ENCODE measurements around the gene PFKFB3.

Gene PFKFB3

GRCh38 chr10:6221192-6221940 is 18.6 kb downstream of the PFKFB3 start:
- no peak for DNase-seq
- H4K20me1 ChIP-seq (ENCODE audit: insufficient read depth, low read length): no peaks in the 10 kb centered on the region
- no peak for TF ChIP-seq EZH2phosphoT487 (IDR thresholded peaks at IDR 0.05; ENCODE audit: low read length)
- TF ChIP-seq CTCF (IDR thresholded peaks at IDR 0.05; ENCODE audit: low read length): no peak
- TF ChIP-seq EZH2 (optimal IDR thresholded peaks at IDR 0.05; ENCODE audit: low read depth, low read length): no peak
- no peaks in the 10 kb centered on the region for H3K4me1 ChIP-seq (ENCODE audit: low read length)
- H3K27me3 ChIP-seq (replicated peaks; ENCODE audit: insufficient read depth, low read length): no peaks in the 10 kb centered on the region
- H3K27ac ChIP-seq (ENCODE audit: low read length): no peak overlapping the region
- H3K9ac ChIP-seq (ENCODE audit: low read length): no peak overlapping the region
- H2AFZ ChIP-seq (ENCODE audit: low read length): no peak overlapping the region
- no peaks in the 10 kb centered on the region for H3K79me2 ChIP-seq (ENCODE audit: low read length)
- H3K9me3 ChIP-seq (replicated peaks; ENCODE audit: insufficient read depth, low read length): no peaks in the 10 kb centered on the region
- no peak overlapping the region for H3K4me2 ChIP-seq (ENCODE audit: low read depth, low read length)
- no peaks in the 10 kb centered on the region for H3K36me3 ChIP-seq (replicated peaks; ENCODE audit: insufficient read depth, low read length)
- no peaks in the 10 kb centered on the region for H3F3A ChIP-seq (ENCODE audit: insufficient read depth, low read length)
- no peaks in the 10 kb centered on the region for H3K9me2 ChIP-seq (replicated peaks; ENCODE audit: insufficient read depth, low read length)
- no peak overlapping the region for H3K4me3 ChIP-seq (ENCODE audit: low read length)

- Histone ChIP-seq H3K9me2 (replicated peaks; ENCODE audit: insufficient read depth, low read length) (no peaks in the 10 kb centered on the region), H3K36me3 (replicated peaks; ENCODE audit: insufficient read depth, low read length) (no peaks in the 10 kb centered on the region), H3K4me2 (ENCODE audit: low read depth, low read length) (no peak overlapping the region), H3K9ac (ENCODE audit: low read length) (no peak overlapping the region), H3K4me3 (ENCODE audit: low read length) (no peak overlapping the region), H3K27ac (ENCODE audit: low read length) (no peak overlapping the region), H3K4me1 (ENCODE audit: low read length) (no peaks in the 10 kb centered on the region), H3K9me3 (replicated peaks; ENCODE audit: insufficient read depth, low read length) (no peaks in the 10 kb centered on the region), H3K27me3 (replicated peaks; ENCODE audit: insufficient read depth, low read length) (no peaks in the 10 kb centered on the region), H3F3A (ENCODE audit: insufficient read depth, low read length) (no peaks in the 10 kb centered on the region), H3K79me2 (ENCODE audit: low read length) (no peaks in the 10 kb centered on the region), H2AFZ (ENCODE audit: low read length) (no peak overlapping the region), H4K20me1 (ENCODE audit: insufficient read depth, low read length) (no peaks in the 10 kb centered on the region)
- no peak for TF ChIP-seq EZH2 (optimal IDR thresholded peaks at IDR 0.05; ENCODE audit: low read depth, low read length)
- no peak for DNase-seq
Observed at GRCh38 chr10:6221971-6222751, 19.4 kb downstream of the PFKFB3 start.

- no peaks in the 10 kb centered on the region for H3K79me2 ChIP-seq (ENCODE audit: low read length)
- no peaks in the 10 kb centered on the region for H3F3A ChIP-seq (ENCODE audit: insufficient read depth, low read length)
- DNase-seq: no peak
- H3K4me1 ChIP-seq (ENCODE audit: low read length): no peaks in the 10 kb centered on the region
- H3K4me3 ChIP-seq (ENCODE audit: low read length): no peak overlapping the region
- no peaks in the 10 kb centered on the region for H4K20me1 ChIP-seq (ENCODE audit: insufficient read depth, low read length)
- no peak overlapping the region for H2AFZ ChIP-seq (ENCODE audit: low read length)
- H3K9me3 ChIP-seq (replicated peaks; ENCODE audit: insufficient read depth, low read length): no peaks in the 10 kb centered on the region
- no peak overlapping the region for H3K4me2 ChIP-seq (ENCODE audit: low read depth, low read length)
- H3K9ac ChIP-seq (ENCODE audit: low read length): no peak overlapping the region
- no peak overlapping the region for H3K27ac ChIP-seq (ENCODE audit: low read length)
- H3K27me3 ChIP-seq (replicated peaks; ENCODE audit: insufficient read depth, low read length): no peaks in the 10 kb centered on the region
- no peaks in the 10 kb centered on the region for H3K9me2 ChIP-seq (replicated peaks; ENCODE audit: insufficient read depth, low read length)
- TF ChIP-seq CTCF (IDR thresholded peaks at IDR 0.05; ENCODE audit: low read length) (no peak), EZH2 (optimal IDR thresholded peaks at IDR 0.05; ENCODE audit: low read depth, low read length) (no peak), EZH2phosphoT487 (IDR thresholded peaks at IDR 0.05; ENCODE audit: low read length) (no peak)
- no peaks in the 10 kb centered on the region for H3K36me3 ChIP-seq (replicated peaks; ENCODE audit: insufficient read depth, low read length)
Observed at GRCh38 chr10:6222755-6223154, 20.0 kb downstream of the PFKFB3 start.
